Kidney epithelial cell (primary cell): ENCODE data around the gene CYP4F2. TPM values are rescaled to one million over a fixed set of nuclear protein-coding genes. Genes with fewer than 3 reads are reported as not detected.
"Not testable (repeated sequence)": the region's sequence is repeated elsewhere in the genome, so short reads cannot be mapped to it uniquely, and the experiment has no call there.

Experiments used
- DNase-seq: peaks from one replicate; pipeline ENCODE4 v3.0.0-alpha.2; 2010; ENCODE audit warnings: low read depth
- H3K27me3 ChIP-seq: 2 replicates; pipeline ENCODE4 v1.6.0; 2011; ENCODE audit warnings: low read length; ENCODE audit not compliant: control insufficient read depth, insufficient read depth
- H3K36me3 ChIP-seq: 2 replicates; pipeline ENCODE4 v1.5.1; 2011; ENCODE audit warnings: low read length; ENCODE audit not compliant: control insufficient read depth, insufficient read depth
- H3K4me3 ChIP-seq: 2 replicates; pipeline ENCODE4 v1.5.1; 2011; ENCODE audit warnings: low read depth, mild to moderate bottlenecking, control low read depth, low read length
- CTCF ChIP-seq: IDR thresholded peaks from 2 replicates; pipeline ENCODE4 v1.5.1; 2011; ENCODE audit warnings: mild to moderate bottlenecking, moderate library complexity, low read length, control low read depth, inconsistent platforms; ENCODE audit not compliant: insufficient read depth, poor library complexity, severe bottlenecking
- total RNA-seq: library from RNA; depleted of rRNA; stranded (reverse); fragments of >200 nt; gene quantifications from 2 replicates; pipeline ENCODE4 v1.2.3, GENCODE V29; 2015

Gene CYP4F2
- total RNA-seq, 1 donor from 2014 or later, result not detected

- TF ChIP-seq CTCF, result no peak
- DNase-seq, result no peak
- Histone ChIP-seq H3K36me3 (no peaks in the 10 kb centered on the region), H3K4me3 (no peak overlapping the region), H3K27me3 (no peaks in the 10 kb centered on the region)
These were observed 12.0 kb downstream of the CYP4F2 start for GRCh38 chr19:15885919-15886318.

GRCh38 chr19:15885167-15885566, 12.7 kb downstream of the CYP4F2 start:
- TF ChIP-seq CTCF, result no peak
- Histone ChIP-seq H3K36me3 (no peaks in the 10 kb centered on the region), H3K4me3 (no peak overlapping the region), H3K27me3 (no peaks in the 10 kb centered on the region)
- no peak for DNase-seq

GRCh38 chr19:15883329-15883728, 14.5 kb downstream of the CYP4F2 start:
- not testable (repeated sequence) for DNase-seq, H3K4me3 ChIP-seq

GRCh38 chr19:15874821-15875474, 22.9 kb downstream of the CYP4F2 start:
- Histone ChIP-seq H3K27me3 (no peaks in the 10 kb centered on the region), H3K36me3 (no peaks in the 10 kb centered on the region), H3K4me3 (no peak overlapping the region)
- no peak for DNase-seq
- no peak for TF ChIP-seq CTCF

More at GRCh38 chr19:15883329-15883728, 14.5 kb downstream of the CYP4F2 start:
- not testable (repeated sequence) for H3K27me3 ChIP-seq, H3K36me3 ChIP-seq

- not testable (repeated sequence) for H3K36me3 ChIP-seq, DNase-seq, H3K4me3 ChIP-seq, H3K27me3 ChIP-seq
These were observed 24.1 kb downstream of the CYP4F2 start for GRCh38 chr19:15873771-15874170.

GRCh38 chr19:15871570-15871969, 26.3 kb downstream of the CYP4F2 start:
- TF ChIP-seq CTCF, result no peak
- no peaks in the 10 kb centered on the region for H3K27me3 ChIP-seq
- no peaks in the 10 kb centered on the region for H3K36me3 ChIP-seq
- no peak for DNase-seq
- no peak overlapping the region for H3K4me3 ChIP-seq

GRCh38 chr19:15869873-15870272, 28.0 kb downstream of the CYP4F2 start:
- Histone ChIP-seq H3K4me3 (no peak overlapping the region), H3K27me3 (no peaks in the 10 kb centered on the region), H3K36me3 (no peaks in the 10 kb centered on the region)
- TF ChIP-seq CTCF, result no peak
- no peak for DNase-seq
